Measurements from ENCODE around the gene RPS6KA1. TPM values are rescaled to one million over a fixed set of nuclear protein-coding genes. Genes with fewer than 3 reads are reported as not detected.
A peak's percentile ranks its signal among the peaks of the same experiment; 100 is the strongest.

The RPS6KA1 gene
- polyA plus RNA-seq, 6 donors from 2014 or later: 111 to 146 (median 126) TPM

GRCh38 chr1:26518355-26518754 is 11.2 kb upstream of the RPS6KA1 start:
- H3K9me3 Mint-ChIP-seq: peaks cover 0 to 2% (median 0%) of the 10 kb centered on the region in 7 donors
- H3K27me3 Mint-ChIP-seq: peaks cover 0 to 7% (median 0%) of the 10 kb centered on the region in 3 donors
- no peaks in the 10 kb centered on the region for H3K36me3 Mint-ChIP-seq
- H3K27ac Mint-ChIP-seq: no peak overlapping the region
- H3K4me3 Mint-ChIP-seq: no peak overlapping the region
- DNase-seq (no peak), ATAC-seq (ENCODE audit: low read depth in 2 of 2) (no peak)
- H3K4me1 Mint-ChIP-seq: no peaks in the 10 kb centered on the region

- H3K27ac Mint-ChIP-seq: peak overlapping the region in 1 of 6 donors; percentile 49
- H3K9me3 Mint-ChIP-seq: no peaks in the 10 kb centered on the region
- no peaks in the 10 kb centered on the region for H3K36me3 Mint-ChIP-seq
- H3K4me1 Mint-ChIP-seq: no peaks in the 10 kb centered on the region
- DNase-seq (no peak), ATAC-seq (ENCODE audit: low read depth in 2 of 2) (no peak)
- peaks cover 0 to 22% (median 13%) of the 10 kb centered on the region in 3 donors for H3K27me3 Mint-ChIP-seq
- H3K4me3 Mint-ChIP-seq: no peak overlapping the region
Measured at GRCh38 chr1:26520339-26520738, 9.2 kb upstream of the RPS6KA1 start.

- Mint-ChIP-seq H3K27ac (peak overlapping the region in 1 of 6 donors; percentile 72), H3K4me3 (no peak overlapping the region), H3K27me3 (peaks cover 0 to 22% (median 13%) of the 10 kb centered on the region in 3 donors), H3K4me1 (no peaks in the 10 kb centered on the region), H3K9me3 (no peaks in the 10 kb centered on the region), H3K36me3 (no peaks in the 10 kb centered on the region)
- no peak for DNase-seq
- no peak for ATAC-seq (ENCODE audit: low read depth in 2 of 2)
Measured at GRCh38 chr1:26521669-26522030, 7.9 kb upstream of the RPS6KA1 start.

GRCh38 chr1:26522073-26522472 is 7.5 kb upstream of the RPS6KA1 start:
- H3K27me3 Mint-ChIP-seq: peaks cover 0 to 22% (median 13%) of the 10 kb centered on the region in 3 donors
- DNase-seq (no peak), ATAC-seq (ENCODE audit: low read depth in 2 of 2) (no peak)
- H3K9me3 Mint-ChIP-seq: no peaks in the 10 kb centered on the region
- no peak overlapping the region for H3K27ac Mint-ChIP-seq
- no peaks in the 10 kb centered on the region for H3K4me1 Mint-ChIP-seq
- no peak overlapping the region for H3K4me3 Mint-ChIP-seq
- no peaks in the 10 kb centered on the region for H3K36me3 Mint-ChIP-seq

- H3K36me3 Mint-ChIP-seq: no peaks in the 10 kb centered on the region
- peaks cover 2 to 4% (median 3%) of the 10 kb centered on the region in 3 donors for H3K4me1 Mint-ChIP-seq
- H3K9me3 Mint-ChIP-seq: no peaks in the 10 kb centered on the region
- H3K27me3 Mint-ChIP-seq: peaks cover 0 to 18% (median 13%) of the 10 kb centered on the region in 3 donors
- H3K4me3 Mint-ChIP-seq: no peak overlapping the region
- DNase-seq: no peak
- H3K27ac Mint-ChIP-seq: peak overlapping the region in 1 of 6 donors; percentile 47
- ATAC-seq (ENCODE audit: low read depth in 2 of 2): no peak
Measured at GRCh38 chr1:26524181-26524580, 5.4 kb upstream of the RPS6KA1 start.

- Mint-ChIP-seq H3K36me3 (no peaks in the 10 kb centered on the region), H3K4me3 (peak overlapping the region in 1 of 8 donors; percentile 40), H3K4me1 (peaks cover 16 to 20% (median 18%) of the 10 kb centered on the region in 3 donors), H3K9me3 (no peaks in the 10 kb centered on the region), H3K27ac (no peak overlapping the region), H3K27me3 (peaks cover 0 to 15% (median 13%) of the 10 kb centered on the region in 3 donors)
- no peak for ATAC-seq (ENCODE audit: low read depth in 2 of 2)
- DNase-seq: no peak
Measured at GRCh38 chr1:26526287-26526686, 3.3 kb upstream of the RPS6KA1 start.

- H3K36me3 Mint-ChIP-seq: no peaks in the 10 kb centered on the region
Measured at GRCh38 chr1:26529405-26529654, 231 bp upstream of the RPS6KA1 start.

GRCh38 chr1:26530410-26530894 is 891 bp downstream of the RPS6KA1 start:
- peaks cover 31 to 46% (median 36%) of the 10 kb centered on the region in 3 donors for H3K4me1 Mint-ChIP-seq
- H3K9me3 Mint-ChIP-seq: no peaks in the 10 kb centered on the region
- no peak for DNase-seq
- H3K27me3 Mint-ChIP-seq: no peaks in the 10 kb centered on the region
- no peak for ATAC-seq (ENCODE audit: low read depth in 2 of 2)
- peak overlapping the region; percentile 87 to 94 (median 91) for H3K4me3 Mint-ChIP-seq
- peak overlapping the region in 3 of 6 donors; percentile 62 to 88 (median 70) for H3K27ac Mint-ChIP-seq
- H3K36me3 Mint-ChIP-seq: no peaks in the 10 kb centered on the region

More at GRCh38 chr1:26529405-26529654, 231 bp upstream of the RPS6KA1 start:
- peak overlapping the region in 5 of 6 donors; percentile 17 to 99 (median 86) for H3K27ac Mint-ChIP-seq
- no peak for ATAC-seq (ENCODE audit: low read depth in 2 of 2)
- peaks cover 21 to 35% (median 24%) of the 10 kb centered on the region in 3 donors for H3K4me1 Mint-ChIP-seq
- no peaks in the 10 kb centered on the region for H3K9me3 Mint-ChIP-seq
- peak overlapping the region; percentile 88 to 98 (median 93) for H3K4me3 Mint-ChIP-seq
- no peak for DNase-seq
- H3K27me3 Mint-ChIP-seq: peaks cover 0 to 8% (median 7%) of the 10 kb centered on the region in 3 donors

- Mint-ChIP-seq H3K4me1 (peaks cover 32 to 46% (median 40%) of the 10 kb centered on the region in 3 donors), H3K36me3 (no peaks in the 10 kb centered on the region), H3K27me3 (no peaks in the 10 kb centered on the region), H3K27ac (peak overlapping the region in 1 of 6 donors; percentile 88), H3K4me3 (peak overlapping the region; percentile 87 to 94 (median 91)), H3K9me3 (no peaks in the 10 kb centered on the region)
- DNase-seq (no peak), ATAC-seq (ENCODE audit: low read depth in 2 of 2) (peak in 1 of 2 donors; percentile 37)
Measured at GRCh38 chr1:26530895-26531598, 1.5 kb downstream of the RPS6KA1 start.

- Mint-ChIP-seq H3K4me1 (peaks cover 32 to 46% (median 44%) of the 10 kb centered on the region in 3 donors), H3K27ac (peak overlapping the region in 1 of 6 donors; percentile 88), H3K36me3 (no peaks in the 10 kb centered on the region), H3K4me3 (peak overlapping the region in 2 of 8 donors; percentile 25 to 90), H3K9me3 (no peaks in the 10 kb centered on the region), H3K27me3 (no peaks in the 10 kb centered on the region)
- ATAC-seq (ENCODE audit: low read depth in 2 of 2) (no peak), DNase-seq (no peak)
Measured at GRCh38 chr1:26531651-26532131, 2.1 kb downstream of the RPS6KA1 start.

- ATAC-seq (ENCODE audit: low read depth in 2 of 2) (no peak), DNase-seq (no peak)
- H3K9me3 Mint-ChIP-seq: no peaks in the 10 kb centered on the region
- no peak overlapping the region for H3K27ac Mint-ChIP-seq
- peaks cover 41 to 62% (median 60%) of the 10 kb centered on the region in 3 donors for H3K4me1 Mint-ChIP-seq
- H3K27me3 Mint-ChIP-seq: no peaks in the 10 kb centered on the region
- H3K4me3 Mint-ChIP-seq: peak overlapping the region in 2 of 8 donors; percentile 5 to 70
- no peaks in the 10 kb centered on the region for H3K36me3 Mint-ChIP-seq
Measured at GRCh38 chr1:26533951-26534509, 4.5 kb downstream of the RPS6KA1 start.

- ATAC-seq (ENCODE audit: low read depth in 2 of 2): no peak
- Mint-ChIP-seq H3K27me3 (no peaks in the 10 kb centered on the region), H3K36me3 (no peaks in the 10 kb centered on the region), H3K9me3 (no peaks in the 10 kb centered on the region), H3K4me3 (peak overlapping the region in 6 of 8 donors; percentile 6 to 78 (median 41)), H3K27ac (peak overlapping the region in 2 of 6 donors; percentile 24 to 69), H3K4me1 (peaks cover 45 to 68% (median 66%) of the 10 kb centered on the region in 3 donors)
- no peak for DNase-seq
Measured at GRCh38 chr1:26535201-26535600, 5.6 kb downstream of the RPS6KA1 start.

- no peak for DNase-seq
- H3K27ac Mint-ChIP-seq: peak overlapping the region in 1 of 6 donors; percentile 33
- no peaks in the 10 kb centered on the region for H3K27me3 Mint-ChIP-seq
- H3K9me3 Mint-ChIP-seq: no peaks in the 10 kb centered on the region
- H3K36me3 Mint-ChIP-seq: no peaks in the 10 kb centered on the region
- peaks cover 42 to 65% (median 63%) of the 10 kb centered on the region in 3 donors for H3K4me1 Mint-ChIP-seq
- H3K4me3 Mint-ChIP-seq: no peak overlapping the region
- ATAC-seq (ENCODE audit: low read depth in 2 of 2): no peak
Measured at GRCh38 chr1:26536081-26536480, 6.5 kb downstream of the RPS6KA1 start.

GRCh38 chr1:26536521-26536920 is 7.0 kb downstream of the RPS6KA1 start:
- no peak for DNase-seq

More at GRCh38 chr1:26536521-26536920, 7.0 kb downstream of the RPS6KA1 start:
- H3K36me3 Mint-ChIP-seq: no peaks in the 10 kb centered on the region
- no peak for ATAC-seq (ENCODE audit: low read depth in 2 of 2)
- H3K27me3 Mint-ChIP-seq: no peaks in the 10 kb centered on the region
- H3K27ac Mint-ChIP-seq: peak overlapping the region in 1 of 6 donors; percentile 33
- H3K9me3 Mint-ChIP-seq: no peaks in the 10 kb centered on the region
- H3K4me3 Mint-ChIP-seq: no peak overlapping the region
- peaks cover 41 to 65% (median 60%) of the 10 kb centered on the region in 3 donors for H3K4me1 Mint-ChIP-seq
